Endometrial microvascular endothelial cells (primary cell): ENCODE measurements around the gene OMP. TPM values are rescaled to one million over a fixed set of nuclear protein-coding genes. Genes with fewer than 3 reads are reported as not detected.

Source experiments
- in situ Hi-C: cut with HindIII; loops from 2 replicates; pipeline ENCODE4 v1.10.0; 2017; ENCODE audit warnings: low sequenced_read_pairs, low pct_unique_long_range_greater_than_20kb; ENCODE audit errors: inconsistent ontology term
- total RNA-seq: library from RNA; depleted of rRNA; stranded (reverse); fragments of >200 nt; gene quantifications from one replicate; pipeline ENCODE4 v1.2.3, GENCODE V29; 2015; ENCODE audit errors: inconsistent ontology term

OMP gene
- total RNA-seq, 1 donor from 2014 or later = not detected

DNA sequence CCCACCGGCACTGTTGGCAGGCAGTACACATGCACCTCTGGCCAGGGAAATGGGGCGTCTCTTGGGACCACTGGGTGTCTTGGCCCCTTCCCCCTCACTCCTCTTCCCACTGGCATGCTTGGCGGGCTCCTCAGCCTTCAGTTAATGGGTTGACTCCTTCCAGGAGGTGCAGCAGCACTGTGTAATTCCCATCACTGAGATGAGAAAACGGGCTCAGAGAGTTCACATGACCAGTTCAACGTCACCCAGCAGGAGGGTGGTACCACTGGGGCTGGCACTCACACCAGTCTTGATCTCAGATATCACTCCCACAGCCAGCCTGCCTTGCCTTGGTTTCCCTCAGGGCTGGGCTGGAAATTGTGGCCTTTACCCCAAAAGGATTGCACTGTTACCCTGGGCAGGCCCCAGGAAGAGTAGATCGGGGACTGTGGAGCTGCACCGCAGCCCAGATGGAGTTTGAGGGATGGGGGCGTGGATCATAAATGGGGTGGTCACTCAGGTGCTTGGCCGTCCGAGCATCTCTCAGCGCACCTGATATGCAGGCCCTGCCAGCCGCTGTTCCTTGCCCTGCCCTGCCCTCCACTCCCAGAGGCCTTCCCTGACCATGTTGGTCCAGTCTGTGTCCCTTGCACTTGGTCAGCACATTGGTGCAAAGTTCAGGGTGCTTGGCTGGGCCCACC, 18.9 kb upstream of the OMP start:
- in situ Hi-C loops = no loop called here

DNA sequence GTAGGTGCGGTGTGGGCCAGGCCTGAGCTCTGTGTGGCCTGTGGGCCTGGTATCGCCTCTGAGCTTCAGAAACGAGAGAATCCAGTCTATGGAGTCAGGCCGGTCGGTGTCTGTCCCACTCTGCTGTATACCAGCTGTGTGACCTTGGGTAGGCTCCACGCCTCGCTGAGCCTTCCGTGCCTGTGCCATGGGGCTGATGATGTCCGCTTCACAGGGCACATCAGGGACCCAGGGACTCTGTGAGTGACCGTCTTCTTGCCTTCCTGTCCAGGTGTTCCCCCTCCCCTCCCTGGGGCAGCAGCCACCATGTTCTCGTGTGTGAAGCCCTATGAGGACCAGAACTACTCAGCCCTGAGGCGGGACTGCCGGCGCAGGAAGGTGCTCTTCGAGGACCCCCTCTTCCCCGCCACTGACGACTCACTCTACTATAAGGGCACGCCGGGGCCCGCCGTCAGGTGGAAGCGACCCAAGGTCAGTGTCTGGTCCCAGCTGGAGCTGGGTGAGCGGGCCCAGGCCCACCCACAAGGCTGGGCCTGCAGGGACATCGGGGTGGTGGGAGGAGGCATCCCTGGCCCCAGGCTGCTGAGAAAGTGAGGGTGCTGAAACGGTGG, 18.0 kb upstream of the OMP start:
- in situ Hi-C loops = no loop called here

DNA sequence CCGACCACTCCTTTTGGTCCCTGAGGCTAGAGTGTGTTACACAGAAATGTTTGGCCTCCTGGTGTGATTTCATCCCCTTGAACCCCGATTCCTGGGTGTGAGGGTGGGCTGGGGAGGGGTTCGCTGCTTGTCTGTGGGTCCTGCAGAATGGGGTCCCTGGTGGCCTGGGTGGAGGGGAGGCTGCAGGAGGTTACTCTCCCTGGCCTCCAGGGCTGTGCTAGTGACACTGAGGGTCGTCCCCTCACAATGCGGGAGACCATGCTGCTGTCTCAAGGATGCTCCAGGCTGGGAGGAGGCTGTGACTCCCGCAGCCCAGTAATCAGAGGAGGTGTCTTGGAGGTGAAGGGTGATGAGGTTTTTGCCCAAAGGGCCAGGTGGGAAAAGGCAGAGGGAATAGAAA, 17.0 kb upstream of the OMP start:
- in situ Hi-C loops = no loop called here

DNA sequence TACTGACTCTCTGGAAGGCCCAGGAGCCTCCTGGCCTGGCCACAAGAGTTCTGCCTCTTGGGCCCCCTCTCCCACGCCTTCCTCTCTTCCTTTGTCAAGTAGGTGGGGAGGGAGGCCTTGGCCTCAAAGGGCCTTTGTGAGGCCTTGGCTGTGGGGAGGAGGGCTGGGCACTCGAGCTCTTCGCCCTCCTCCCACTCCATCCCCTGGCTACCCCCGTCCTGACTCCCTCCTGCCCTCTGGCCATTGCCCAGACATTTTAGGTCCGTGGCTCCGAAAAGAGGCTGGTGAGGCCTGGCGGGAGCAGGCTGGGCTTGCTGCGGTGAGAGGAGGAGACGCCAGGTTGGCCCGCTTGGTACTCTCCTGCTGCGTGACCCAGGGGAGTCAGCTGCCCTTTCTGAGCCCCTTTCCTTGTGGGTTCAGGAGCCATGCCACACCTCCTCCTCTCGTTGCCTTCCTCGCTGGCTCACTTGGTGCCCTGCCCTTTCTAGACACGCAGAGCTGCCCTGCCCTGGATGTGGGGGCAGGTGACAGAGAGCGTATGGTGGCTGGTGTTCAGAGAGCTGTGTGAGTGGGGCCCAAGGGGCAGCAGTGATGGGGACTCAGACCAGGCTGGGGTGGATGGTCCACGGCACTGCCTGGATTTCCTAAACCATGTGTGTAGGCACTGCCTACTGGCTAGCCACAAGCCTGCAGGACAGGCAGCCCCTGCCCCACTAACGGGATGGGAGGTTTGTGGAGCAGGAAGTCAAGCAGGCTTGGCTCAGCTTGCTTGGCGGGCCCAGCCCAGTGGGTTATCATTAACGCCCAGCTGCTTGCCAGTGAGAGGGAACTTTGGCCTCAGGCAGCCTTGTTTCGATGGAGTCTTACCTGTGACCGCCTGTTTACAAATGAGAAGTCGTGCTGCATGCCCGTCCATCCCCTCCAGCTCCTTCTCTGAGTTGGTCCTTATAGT, 15.8 kb upstream of the OMP start:
- in situ Hi-C loops = no loop called here

DNA sequence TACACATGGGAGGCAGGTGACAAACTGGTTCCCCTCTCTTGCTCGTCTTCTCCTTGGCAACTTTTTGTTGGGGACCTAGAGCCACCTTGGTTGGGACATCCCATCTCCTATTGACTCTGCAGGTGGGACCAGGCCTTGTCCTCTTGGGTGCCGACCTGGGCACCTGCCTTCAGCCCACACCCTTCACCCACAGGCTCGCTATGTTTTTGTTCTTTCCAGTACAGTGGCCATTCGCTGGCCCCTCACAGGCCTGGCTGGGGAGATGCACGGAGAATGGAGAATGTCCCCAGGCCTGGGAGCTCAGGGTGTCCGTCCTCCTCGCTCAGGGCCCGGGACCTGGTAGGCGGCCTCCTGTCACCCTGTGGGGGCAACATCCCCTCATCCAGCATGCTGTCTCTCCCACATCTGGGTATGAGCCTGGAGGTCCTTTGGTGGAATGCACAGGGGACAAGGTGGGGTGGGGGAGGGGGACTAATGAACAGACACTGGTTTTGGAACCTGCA, 14.9 kb upstream of the OMP start:
- in situ Hi-C loops = no loop called here

DNA sequence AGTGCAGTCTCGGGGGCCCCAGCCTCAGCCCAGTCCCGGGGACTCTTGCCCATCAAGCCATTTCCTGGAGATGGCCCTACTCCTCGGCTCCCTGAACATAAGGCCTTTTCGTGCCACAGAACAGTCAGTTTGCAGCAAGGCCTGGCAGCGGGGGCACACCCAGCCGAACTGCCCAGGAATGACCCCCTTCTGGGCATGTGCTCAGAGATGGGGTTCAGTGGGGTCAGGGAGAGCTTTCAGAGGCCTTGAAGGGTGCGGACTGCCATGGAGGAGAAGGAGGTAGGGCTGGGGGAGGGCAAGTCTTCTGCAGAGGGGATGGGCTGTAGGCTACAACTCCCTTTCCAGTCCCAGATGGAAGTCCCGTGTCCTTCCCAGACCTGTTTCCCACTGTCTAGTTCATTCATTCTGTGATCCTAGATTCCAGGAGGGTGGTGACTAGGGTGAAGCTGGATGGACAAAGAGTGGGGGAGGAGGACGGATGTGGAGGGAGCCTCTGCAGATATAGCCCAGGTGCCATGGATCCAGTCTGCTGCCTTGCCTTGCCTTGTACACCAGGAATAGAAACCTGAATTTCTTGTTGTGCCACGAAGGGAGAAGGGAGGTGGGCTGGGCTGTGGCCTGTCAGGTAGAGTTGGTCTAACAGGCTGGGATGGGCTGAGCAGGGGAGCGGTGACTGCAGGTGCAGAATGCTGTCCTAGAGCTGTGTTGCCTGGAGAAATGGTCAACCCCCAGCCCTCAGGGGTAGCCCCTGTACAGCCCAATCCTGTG, 14.2 kb upstream of the OMP start:
- in situ Hi-C loops = no loop called here

DNA sequence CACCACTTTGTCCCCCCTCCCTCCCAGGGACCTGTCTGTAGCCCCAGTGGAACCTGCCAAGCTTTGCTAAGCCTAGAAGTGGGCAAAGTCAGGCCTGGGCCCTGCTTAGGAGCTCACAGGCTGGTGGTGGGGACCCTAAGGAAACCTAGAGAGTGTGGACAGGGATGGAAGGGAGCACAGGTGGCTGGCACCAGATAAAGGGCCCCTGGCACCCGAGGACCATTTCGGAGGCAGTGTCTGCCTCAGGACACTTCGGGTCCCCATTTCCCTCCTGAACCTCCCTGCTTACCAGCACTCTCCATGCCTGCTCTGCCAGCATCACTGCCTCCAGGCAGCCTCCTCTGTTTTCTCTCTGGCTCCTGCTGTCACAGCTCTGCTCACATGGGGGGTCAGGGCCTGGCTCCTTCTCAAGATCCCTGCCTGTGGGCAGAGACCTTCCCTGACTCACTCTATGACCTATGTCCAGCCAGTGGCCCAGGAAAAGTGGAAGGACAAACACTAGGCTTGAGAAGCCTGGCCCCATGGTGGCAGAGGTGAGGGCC, 13.6 kb upstream of the OMP start:
- in situ Hi-C loops = no loop called here

DNA sequence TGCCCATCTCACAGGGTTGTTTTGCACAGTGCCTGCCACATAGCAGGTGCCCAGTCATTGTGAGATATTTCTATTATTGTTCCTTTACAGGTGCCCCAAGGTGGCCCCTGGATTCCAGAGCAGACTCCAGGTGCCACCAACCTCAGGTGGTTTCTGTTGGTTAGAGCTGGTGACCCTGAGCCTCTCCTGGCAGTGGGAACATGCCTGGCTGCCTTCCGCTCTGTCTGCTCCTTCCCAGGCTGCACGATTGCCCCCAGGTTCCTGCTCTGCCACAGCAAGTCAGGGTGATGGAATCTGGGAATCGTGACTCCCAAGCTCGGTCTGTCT, 12.6 kb upstream of the OMP start:
- in situ Hi-C loops = no loop called here

DNA sequence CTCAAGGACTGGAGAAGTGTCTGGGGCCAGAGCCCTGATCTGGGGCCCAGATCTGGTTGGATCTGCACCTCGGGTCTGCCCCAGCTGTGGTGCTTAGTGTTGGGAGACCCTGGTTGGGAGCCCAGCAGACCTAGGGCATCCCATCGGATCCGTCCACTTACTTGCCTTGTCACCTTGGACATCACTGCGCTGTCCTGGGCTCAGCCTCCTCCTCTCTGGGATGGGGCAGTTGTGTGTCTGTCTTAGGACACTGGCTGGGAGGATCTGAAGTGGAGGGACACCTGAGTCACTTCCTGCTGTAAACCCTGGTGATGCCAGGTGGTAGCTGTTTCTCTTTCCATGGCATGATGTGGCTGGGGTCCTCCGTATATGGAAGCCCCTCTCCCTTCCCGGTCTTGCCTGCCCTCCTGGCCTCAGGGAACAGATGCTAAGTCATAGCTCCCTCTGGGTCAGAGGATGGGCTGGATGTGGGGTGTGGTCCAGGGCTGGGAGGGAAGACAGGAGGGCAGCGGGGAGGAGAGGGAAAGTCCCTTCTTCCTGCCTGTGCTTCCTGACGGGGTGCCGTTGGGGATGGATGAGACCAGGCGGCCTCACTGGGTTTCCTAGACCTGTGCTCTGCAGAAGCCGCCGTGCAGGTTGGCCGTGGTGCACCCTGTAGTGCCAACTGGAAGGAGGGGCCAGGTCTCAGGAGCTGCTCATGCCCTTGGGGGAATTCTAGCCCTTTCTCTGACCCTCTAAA, 12.1 kb upstream of the OMP start:
- in situ Hi-C loops = no loop called here

DNA sequence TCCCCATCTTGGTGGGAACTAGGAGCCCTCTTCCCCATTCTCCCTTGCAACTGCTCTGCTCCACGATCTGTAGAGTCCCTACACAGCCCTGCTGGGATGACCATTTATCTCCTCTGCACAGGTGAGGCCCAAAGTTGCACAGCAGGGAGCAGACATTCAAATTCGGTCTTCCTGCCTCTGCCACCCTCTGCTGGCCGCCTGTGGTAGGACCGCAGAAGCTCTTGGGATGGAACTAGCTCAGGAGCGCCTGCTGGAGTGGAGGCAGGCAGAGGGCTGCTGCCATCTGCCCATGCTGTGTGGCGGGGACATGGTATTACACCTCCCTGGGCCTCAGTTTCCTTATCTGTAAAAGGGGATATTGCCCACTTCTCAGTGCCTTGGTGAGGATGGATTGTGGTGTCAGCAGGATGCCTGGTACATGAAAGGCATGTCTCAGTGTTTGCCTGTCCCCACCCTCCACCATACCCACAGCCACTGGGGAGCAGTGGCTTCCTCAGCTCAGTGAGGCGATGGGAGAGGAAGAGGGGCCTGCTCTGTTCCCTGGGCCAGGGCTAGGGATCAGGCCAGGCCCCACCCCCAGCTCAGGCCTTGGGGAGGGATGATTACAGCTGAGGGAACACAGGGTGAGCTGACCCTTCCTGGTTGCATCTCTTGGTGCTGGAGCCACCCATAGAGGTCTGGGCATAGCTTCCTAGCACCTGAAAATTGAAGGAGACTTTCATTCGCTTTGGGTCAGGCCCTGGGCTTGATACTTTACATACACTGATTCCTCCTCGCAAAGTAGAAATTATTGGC, 11.3 kb upstream of the OMP start:
- in situ Hi-C loops = no loop called here

DNA sequence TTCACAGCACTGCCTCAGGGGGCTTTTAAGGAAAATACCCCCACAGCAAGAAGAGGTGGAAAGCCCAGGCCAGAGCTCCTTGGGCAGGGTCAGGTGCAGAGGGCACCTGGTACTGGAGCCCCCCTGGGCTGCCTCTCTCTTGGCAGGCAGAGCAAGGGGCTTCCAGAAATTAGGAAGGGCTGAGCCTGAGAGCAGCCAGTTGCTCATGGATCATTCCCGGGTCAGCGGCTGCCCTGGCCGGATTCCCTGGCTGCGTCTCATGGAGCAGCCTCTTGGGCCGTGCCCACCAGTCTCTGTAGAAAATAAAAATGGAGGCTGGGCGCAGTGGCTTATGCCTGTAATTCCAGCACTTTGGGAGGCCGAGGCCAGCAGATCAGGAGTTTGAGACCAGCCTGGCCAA, 10.3 kb upstream of the OMP start:
- in situ Hi-C loops = no loop called here

DNA sequence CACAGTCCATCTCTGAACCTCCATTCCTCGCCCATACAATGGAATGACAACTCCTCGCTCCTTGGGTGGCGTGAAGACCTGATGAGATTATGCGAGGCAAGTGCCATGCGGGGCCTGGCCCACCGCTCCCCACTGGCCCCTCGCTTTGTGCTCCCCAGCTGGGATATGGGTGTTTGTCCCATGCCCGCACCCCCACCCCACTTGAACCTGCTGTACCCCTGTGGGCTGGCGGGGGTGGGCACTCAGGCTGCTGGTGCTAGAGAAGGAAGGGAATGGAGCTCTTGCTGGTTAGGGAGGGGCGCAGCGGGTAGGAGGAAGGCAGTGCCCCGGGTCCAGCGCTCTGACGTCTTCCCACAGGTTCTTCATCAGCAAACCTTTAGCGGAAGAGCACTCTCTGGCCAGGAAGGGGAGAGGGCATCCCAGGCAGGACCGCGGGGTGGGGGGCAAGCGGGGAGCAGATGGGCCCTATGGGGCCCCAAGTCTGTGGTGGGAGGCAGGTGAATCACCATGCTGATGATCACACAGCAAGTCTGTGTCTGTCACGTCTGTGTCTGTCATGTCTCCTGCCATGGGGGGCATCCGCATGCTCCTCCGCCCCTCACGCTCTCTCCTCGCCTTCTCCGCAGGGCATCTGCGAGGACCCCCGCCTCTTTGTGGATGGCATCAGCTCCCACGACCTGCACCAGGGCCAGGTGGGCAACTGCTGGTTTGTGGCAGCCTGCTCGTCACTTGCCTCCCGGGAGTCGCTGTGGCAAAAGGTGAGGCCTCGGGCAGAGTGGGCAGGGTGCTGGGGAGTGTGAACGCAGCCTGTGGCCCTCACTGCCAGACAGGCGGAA, 9.4 kb upstream of the OMP start:
- in situ Hi-C loops = no loop called here

DNA sequence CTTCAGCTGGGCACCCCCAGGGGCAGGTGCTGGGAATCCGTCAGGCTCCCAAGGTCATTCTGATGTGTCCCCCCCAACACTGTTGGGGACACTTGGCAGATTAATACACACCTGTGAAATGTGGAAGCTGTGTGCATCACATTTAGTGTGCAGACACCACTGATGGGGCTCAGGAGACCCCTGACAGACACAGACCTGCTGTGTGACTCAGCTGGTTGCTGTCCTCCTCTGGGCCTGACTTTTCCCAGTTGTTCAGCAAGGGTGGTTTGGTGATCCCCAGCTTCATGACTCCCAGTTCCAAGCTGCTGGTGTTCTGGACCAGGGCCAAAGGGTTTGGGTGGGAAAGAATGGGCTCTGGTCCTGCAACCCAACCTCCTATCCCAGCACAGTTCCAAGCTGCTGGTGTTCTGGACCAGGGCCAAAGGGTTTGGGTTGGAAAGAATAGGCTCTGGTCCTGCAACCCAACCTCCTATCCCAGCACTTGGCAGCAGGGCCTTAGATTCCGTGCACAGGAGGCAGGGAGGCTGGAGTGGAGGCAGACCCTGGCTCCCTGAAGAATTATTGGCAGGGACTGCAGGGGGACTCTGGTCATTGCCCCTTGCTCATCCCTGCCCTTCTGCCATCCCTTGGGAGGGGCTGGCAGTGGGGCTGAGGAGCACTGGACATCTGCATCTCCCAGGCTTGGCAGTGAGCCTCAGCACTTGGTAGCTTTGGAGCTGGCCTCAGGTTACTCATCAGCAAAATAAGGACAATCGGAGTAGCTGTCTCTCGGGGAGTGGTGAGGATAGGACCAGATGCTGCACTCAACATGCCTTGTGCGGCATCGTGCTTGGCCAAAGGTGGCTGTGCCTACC, 8.4 kb upstream of the OMP start:
- in situ Hi-C loops = no loop called here

DNA sequence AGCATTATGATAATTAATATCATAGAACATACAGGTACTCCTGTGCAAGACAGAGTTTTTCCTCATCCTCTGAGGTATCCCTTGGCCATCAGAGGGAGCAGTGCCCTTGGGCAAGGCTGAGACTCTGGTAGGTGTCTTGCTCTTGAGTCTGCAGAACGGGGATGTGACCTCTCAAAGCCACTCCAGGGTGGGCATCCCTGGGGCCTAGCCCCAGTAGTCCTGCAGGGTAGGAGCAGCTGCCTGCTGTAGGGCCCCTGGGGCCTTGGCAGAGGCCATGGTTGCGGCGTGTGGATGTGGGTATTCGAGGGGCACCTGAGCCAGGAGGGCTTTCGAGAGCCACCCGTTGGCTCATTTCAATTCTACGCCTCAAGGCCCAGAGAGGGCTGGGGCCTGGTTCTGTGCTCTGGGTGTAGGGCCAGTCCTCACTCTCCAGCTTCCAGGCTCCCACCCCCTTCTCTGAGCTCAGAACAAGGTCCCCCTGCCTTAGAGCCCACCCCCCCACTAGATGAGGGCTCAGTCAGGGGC, 7.7 kb upstream of the OMP start:
- in situ Hi-C loops = no loop called here

DNA sequence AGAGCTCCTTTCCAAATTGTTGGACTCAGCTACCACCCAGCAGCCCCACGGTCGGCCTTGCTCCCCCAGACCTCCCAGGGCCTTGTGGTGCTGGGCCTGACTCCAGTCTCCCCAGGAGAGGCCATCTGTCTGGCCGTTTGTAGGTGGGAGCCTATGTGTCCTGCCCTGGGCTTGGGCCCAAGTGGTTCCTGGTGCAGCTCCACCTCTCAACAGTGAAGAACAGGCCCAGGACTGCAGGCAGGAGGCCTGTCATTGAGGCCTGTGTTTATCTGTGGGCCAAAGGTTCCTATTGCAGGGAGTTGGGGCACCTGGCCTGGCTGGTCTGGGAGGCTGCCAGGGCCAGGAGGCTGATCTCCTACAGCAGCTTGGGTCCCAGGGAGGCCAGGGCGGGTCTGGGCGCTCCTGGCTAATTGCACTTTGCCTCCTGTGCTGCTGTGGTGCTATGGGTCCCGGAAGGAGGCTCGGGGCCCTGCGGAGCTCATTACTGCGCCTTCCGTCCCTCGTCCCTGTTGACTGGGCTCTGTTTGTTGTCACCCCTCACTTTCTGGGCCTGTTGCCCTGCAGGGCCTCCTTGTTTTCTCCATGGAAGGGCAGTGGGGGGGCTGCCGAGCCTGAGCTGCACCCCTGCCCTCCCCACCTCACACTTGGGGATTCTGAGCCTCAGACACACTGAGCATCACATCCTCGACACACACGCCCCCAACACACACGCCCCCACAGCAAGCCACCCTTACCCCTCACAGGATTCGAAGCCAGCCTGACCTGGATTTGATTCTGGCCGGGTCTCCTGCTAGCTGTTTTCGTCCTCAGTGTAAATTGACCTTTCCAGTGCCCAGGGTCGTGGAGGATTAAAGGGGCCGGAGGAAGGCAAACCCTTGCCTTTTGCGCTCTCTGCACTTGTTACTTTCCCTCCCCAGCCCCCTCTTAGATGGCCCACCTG, 6.8 kb upstream of the OMP start:
- in situ Hi-C loops = no loop called here
